ENCODE results near the gene ZNF235.

DNA sequence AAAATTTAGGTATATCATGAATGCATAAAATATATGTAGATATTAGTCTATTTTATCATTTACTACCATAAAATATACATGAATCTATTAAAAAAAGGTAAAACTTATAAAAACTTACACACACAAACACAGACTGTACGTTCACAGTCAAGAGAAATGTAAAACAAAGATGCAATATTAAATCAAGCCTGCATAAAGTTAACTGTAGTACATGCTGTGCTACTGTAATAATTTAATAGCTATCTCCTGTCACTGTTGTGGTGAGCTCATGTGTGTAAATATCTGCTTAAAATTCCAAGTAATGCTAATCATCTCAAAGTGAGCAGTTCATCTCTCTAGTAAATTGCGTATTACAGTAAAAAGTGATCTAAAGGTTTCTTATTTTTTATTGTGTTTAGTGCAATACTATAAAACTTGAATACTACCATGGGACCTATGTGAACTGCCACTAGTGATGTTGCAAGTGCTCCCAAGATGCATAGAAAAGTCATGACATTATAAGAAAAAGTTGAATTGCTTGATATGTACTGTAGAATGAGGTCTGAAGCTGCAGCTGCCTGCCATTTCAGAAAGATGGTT is 45.9 kb downstream of the ZNF235 start:
- TF ChIP-seq, protein P1, sequence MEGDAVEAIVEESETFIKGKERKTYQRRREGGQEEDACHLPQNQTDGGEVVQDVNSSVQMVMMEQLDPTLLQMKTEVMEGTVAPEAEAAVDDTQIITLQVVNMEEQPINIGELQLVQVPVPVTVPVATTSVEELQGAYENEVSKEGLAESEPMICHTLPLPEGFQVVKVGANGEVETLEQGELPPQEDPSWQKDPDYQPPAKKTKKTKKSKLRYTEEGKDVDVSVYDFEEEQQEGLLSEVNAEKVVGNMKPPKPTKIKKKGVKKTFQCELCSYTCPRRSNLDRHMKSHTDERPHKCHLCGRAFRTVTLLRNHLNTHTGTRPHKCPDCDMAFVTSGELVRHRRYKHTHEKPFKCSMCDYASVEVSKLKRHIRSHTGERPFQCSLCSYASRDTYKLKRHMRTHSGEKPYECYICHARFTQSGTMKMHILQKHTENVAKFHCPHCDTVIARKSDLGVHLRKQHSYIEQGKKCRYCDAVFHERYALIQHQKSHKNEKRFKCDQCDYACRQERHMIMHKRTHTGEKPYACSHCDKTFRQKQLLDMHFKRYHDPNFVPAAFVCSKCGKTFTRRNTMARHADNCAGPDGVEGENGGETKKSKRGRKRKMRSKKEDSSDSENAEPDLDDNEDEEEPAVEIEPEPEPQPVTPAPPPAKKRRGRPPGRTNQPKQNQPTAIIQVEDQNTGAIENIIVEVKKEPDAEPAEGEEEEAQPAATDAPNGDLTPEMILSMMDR (IDR thresholded peaks at IDR 0.05; ENCODE audit: low read depth, low read length): no peak
- no peak for TF ChIP-seq EZH2phosphoT487 (IDR thresholded peaks at IDR 0.05; ENCODE audit: low read depth)

Measured in OCI-LY3 (cell line).